ENCODE results near the gene TMOD4. TPM values are rescaled to one million over a fixed set of nuclear protein-coding genes. Genes with fewer than 3 reads are reported as not detected.

TMOD4 gene
- total RNA-seq, 1 donor = 0.54 TPM

Other genes with a start within 250 kb of the TMOD4 start
- 30.7 and 43.0 TPM in 2 replicates for gene SETDB1, start 249.6 kb downstream of the TMOD4 start, total RNA-seq (ENCODE audit: low replicate concordance)
- gene CERS2, start 201.1 kb downstream of the TMOD4 start, total RNA-seq (ENCODE audit: low replicate concordance) = 26.1 and 138 TPM in 2 replicates
- gene ANXA9, start 193.7 kb downstream of the TMOD4 start, total RNA-seq (ENCODE audit: low replicate concordance) = 0.09 and 0.49 TPM in 2 replicates
- 10.9 and 16.4 TPM in 2 replicates for gene MINDY1, start 169.1 kb downstream of the TMOD4 start, total RNA-seq (ENCODE audit: low replicate concordance)
- gene PRUNE1, start 167.5 kb downstream of the TMOD4 start, total RNA-seq (ENCODE audit: low replicate concordance) = 3.4 and 10.8 TPM in 2 replicates
- gene BNIPL, start 139.4 kb downstream of the TMOD4 start, total RNA-seq (ENCODE audit: low replicate concordance) = 0.18 and 0.33 TPM in 2 replicates
- 0.82 and 3.3 TPM in 2 replicates for gene C1orf56, start 128.2 kb downstream of the TMOD4 start, total RNA-seq (ENCODE audit: low replicate concordance)
- gene CDC42SE1, start 116.4 kb downstream of the TMOD4 start, total RNA-seq (ENCODE audit: low replicate concordance) = 33.8 and 42.3 TPM in 2 replicates
- gene MLLT11, start 115.6 kb downstream of the TMOD4 start, total RNA-seq (ENCODE audit: low replicate concordance) = 2.0 and 6.1 TPM in 2 replicates
- 5.2 and 14.6 TPM in 2 replicates for gene GABPB2, start 105.2 kb downstream of the TMOD4 start, total RNA-seq (ENCODE audit: low replicate concordance)
- gene SEMA6C, start 29.4 kb downstream of the TMOD4 start, total RNA-seq (ENCODE audit: low replicate concordance) = 1.6 and 2.9 TPM in 2 replicates
- not detected in 2 replicates for gene TNFAIP8L2, start 19.3 kb downstream of the TMOD4 start, total RNA-seq (ENCODE audit: low replicate concordance)
- gene LYSMD1, start 10.1 kb downstream of the TMOD4 start, total RNA-seq (ENCODE audit: low replicate concordance) = 7.5 and 12.5 TPM in 2 replicates
- gene SCNM1, start 9.8 kb downstream of the TMOD4 start, total RNA-seq (ENCODE audit: low replicate concordance) = 38.0 and 48.4 TPM in 2 replicates
- 9.2 and 42.8 TPM in 2 replicates for gene VPS72, start 14.2 kb upstream of the TMOD4 start, total RNA-seq (ENCODE audit: low replicate concordance)
- 56.4 and 86.4 TPM in 2 replicates for gene PIP5K1A, start 22.6 kb upstream of the TMOD4 start, total RNA-seq (ENCODE audit: low replicate concordance)
- gene PSMD4, start 78.8 kb upstream of the TMOD4 start, total RNA-seq (ENCODE audit: low replicate concordance) = 111 and 139 TPM in 2 replicates
- gene ZNF687, start 106.3 kb upstream of the TMOD4 start, total RNA-seq (ENCODE audit: low replicate concordance) = 7.0 and 14.2 TPM in 2 replicates
- 38.8 and 41.0 TPM in 2 replicates for gene PI4KB, start 151.4 kb upstream of the TMOD4 start, total RNA-seq (ENCODE audit: low replicate concordance)
- 27.1 and 32.8 TPM in 2 replicates for gene RFX5, start 171.3 kb upstream of the TMOD4 start, total RNA-seq (ENCODE audit: low replicate concordance)
- gene SELENBP1, start 196.7 kb upstream of the TMOD4 start, total RNA-seq (ENCODE audit: low replicate concordance) = 26.8 and 70.5 TPM in 2 replicates
- 281 and 892 TPM in 2 replicates for gene PSMB4, start 223.6 kb upstream of the TMOD4 start, total RNA-seq (ENCODE audit: low replicate concordance)